GM21381 (cell line): ENCODE results near the gene MFSD6L.

ENCODE experiments used
- ATAC-seq: cut with Tn5 transposase; IDR thresholded peaks from one replicate; pipeline ENCODE4 v1.9.1; 2021; ENCODE audit warnings: mild to moderate bottlenecking, moderate library complexity; ENCODE audit not compliant: unreplicated experiment

MFSD6L gene, protein sequence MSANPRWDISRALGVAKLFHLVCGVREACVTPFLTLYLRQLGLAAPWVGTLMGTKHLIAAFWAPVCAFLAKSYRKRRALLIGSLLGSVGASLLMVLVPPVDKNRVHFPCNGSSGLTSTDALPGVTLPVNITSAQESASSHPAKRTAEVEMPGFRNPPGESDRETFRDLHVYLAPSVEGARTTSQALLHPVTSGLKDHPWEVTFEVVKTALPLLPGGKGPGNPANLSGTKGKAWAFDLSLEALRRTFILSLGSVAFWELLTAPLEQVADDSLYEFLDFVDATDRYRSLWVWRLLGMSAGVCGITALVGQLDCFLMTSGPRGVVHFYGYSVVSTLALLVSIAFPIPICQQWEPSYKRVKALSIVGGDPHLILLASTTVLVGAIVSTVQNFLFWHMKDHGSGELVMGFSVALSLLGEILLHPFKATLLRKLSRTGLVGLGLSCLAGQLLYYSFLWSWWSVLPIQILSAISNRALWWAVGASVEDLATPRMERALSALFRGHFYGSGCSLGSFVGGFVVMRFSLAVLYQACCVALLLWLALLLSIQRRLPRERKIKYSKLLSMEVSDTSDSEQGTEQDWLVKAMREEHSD

DNA sequence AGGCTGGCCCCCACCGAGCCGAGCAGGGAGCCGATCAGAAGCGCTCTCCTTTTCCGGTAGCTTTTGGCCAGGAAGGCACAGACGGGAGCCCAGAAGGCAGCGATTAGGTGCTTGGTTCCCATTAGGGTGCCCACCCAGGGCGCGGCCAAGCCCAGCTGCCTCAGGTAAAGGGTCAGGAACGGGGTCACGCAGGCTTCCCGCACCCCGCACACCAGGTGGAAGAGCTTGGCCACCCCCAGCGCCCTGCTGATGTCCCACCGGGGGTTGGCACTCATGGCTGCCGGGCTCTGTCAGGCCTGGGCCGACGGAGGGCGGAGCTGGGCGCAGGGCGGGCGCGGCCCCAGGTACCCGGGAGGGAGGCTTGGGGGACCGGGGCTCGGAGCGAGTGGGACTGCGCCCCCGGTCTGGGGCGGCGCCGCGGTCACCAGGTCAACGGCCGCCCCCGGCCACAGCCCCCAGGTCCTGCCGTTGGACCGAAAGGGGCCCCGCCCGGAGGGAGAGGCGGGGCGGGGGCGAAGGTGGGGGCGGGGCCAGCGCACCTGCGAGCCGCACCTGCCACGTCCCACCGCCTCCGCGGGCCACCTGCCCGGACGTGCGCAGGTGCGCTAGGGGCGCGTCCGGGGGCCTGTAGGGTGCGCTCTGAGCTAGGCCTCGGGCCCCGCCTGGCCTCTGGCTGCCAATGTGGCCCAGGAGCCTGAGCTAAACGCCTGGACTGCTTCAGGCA is at the start of gene MFSD6L:
Gene MFSD6L (minus strand): TSS at position 520 of the 724 bp plus-strand sequence. CDS start 245 bp downstream, at position 275.
- no peak for ATAC-seq

DNA sequence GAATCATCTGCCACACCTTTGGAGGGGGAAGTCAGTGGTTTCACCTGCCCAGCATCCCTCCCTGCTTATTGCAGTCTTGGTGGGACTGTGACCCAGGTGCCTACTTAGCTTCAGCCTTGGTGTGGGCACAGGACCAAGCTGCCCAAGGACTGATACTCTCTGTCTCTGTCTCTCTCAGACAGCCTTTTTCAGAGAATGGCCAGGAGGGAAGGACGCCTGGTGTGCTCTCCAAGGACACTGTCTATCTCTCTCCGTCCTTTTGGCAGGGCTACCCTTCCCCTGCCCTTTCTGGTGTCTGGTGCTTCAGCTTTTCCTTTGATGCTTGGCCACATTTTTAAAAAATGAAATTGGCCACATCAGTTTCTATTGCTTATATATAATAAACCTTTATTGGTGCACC is 48.7 kb upstream of the MFSD6L start:
- ATAC-seq = no peak

DNA sequence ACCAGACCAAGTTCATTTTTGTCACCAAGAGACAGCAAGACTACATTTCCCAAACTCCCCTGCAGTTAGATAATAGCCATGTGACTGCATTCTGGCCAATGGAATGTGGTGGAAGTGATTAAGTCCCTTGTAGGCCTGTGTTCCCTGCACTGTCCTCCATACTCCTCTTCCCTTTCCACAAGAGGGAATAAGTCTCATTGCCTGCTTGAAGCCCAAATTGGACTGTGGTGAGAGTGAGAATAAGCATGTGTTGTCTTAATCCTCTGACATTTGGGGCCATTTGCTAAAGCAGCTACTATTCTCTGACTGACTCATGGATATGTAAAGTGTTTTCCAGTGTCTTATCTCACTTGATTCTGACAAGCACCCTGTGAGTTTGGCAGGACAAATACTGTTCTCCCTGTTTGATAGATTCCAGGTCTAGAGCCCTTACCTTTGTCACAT is 47.6 kb upstream of the MFSD6L start:
- ATAC-seq = no peak

DNA sequence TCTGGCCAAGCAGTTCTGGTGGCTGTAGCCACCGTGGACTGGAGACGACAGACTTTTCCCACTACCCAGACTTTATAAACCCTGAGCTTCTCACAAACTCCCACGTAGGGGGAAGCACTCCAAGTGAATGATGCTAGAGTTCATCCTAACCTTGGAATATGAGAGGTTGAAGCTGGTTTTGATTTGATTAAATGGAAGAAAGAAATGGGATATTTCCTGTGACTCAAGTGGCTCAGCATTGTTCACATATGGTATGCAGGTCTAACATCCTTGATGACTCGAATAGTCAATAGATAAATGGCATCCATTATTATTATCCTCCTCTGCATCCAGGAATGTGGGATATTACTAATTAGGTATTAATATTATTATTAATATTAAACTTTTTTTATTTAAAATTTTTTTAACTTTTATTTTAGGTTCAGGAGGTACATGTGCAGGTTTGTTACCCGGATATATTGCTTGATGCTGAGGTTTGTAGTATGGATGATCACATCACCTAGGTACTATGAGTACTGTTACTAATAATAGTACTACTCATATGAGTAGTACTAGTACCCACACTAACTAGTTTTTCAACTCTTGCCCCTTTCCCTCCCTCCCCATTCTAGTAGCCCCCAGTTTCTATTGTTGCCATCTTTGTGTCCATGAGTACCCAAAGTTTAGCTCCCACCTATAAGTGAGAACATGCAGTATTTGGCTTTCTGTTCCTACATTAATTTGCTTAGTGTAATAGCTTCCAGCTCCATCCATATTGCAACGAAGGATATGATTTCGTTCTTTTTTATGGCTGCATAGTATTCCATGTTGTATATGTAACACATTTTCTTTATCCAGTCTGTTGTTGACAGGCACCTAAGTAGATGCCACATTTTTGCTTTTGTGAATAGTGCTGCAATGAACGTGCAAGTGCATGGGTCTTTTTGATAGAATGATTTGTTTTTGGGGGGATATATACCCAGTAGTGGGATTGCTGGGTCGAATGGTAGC is 45.4 kb upstream of the MFSD6L start:
- no peak for ATAC-seq

DNA sequence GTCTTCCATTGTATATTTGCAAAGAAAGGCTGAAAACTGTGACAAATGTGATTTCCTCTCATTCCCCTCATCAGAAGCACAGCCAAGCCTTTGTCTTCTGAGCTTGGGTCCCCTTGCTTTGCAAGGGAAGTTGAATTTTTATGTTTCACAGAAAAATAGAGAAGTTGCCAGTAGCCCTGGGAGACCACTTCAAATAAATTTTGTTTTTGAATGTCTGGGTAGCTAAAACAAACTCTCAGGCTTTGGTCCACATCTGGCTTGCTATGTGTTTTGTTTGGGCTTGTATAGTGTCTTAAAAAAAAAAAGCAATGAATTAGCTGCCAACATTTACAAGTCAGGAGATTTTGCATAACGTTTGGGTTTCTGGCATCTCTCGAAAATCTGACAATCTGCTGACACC is 44.2 kb upstream of the MFSD6L start:
- no peak for ATAC-seq

DNA sequence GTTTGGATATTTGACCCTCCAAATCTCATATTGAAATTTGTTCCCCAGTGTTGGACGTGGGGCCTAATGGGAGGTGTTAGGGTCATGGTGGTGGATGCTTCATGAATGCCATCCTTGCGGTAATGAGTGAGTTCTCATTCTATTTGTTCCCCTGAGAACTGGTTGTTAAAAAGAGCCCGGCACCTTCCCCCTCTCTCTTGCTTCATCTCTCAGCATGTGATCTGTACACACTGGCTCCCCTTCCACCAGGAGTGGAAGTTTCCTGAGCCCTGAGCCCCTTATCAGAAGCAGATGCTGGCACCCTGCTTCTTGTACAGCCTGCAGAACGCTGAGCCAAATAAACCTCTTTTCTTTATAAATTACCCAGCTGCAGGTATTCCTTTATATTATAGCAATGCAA is 42.7 kb upstream of the MFSD6L start:
- no peak for ATAC-seq

DNA sequence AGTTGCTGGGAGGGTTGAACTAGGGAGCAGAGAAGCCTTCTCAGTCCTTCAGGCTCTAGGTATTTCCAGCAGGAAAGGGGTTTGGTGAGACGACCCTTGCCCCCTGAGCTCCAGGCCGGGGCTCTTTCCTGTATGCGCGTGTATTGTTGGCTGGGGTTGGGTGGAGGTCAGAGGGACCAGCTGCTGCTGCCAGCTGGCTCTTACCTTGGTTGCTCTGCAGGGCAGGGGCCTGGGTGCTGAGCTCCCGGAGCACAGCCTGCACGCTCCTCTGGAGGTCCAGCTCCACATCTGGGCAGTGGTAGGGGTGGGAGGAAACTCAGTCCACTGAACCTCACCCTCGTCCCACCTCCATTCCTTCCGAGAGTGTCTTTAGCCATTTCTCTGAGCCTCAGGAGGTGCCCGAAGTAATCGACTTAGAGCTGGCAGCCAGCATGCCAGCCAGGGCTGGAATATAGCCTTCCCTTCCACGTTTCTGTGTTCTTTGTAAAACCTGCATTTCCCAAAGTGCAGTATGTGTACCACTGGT is 40.3 kb upstream of the MFSD6L start:
- no peak for ATAC-seq

DNA sequence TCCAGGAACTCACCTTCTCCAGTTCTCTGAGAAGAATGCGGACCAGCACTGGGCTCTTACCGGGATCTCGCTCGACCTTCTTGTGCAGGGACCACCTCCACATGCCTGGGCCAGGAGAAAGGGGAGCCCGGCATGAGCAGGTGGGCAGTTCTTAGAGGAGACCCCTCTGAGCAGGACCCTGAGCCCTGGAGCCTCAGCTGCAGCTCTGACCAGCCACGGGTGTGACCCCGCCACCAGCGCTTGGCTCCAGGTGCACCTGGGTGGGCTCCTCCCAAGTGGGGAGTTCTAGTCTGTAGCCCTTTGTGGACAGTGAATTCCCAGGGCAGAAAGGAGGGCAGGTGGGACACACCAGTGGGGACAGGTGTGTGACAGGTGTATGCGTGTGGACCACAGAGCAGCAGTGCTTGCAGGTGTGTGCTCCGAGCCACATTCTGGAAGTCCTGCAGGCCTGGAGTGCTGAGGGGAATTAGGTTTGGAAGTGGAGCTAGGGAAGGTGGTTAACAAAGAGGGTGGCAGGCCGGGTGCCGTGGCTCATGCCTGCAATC is 39.5 kb upstream of the MFSD6L start:
- ATAC-seq = no peak

DNA sequence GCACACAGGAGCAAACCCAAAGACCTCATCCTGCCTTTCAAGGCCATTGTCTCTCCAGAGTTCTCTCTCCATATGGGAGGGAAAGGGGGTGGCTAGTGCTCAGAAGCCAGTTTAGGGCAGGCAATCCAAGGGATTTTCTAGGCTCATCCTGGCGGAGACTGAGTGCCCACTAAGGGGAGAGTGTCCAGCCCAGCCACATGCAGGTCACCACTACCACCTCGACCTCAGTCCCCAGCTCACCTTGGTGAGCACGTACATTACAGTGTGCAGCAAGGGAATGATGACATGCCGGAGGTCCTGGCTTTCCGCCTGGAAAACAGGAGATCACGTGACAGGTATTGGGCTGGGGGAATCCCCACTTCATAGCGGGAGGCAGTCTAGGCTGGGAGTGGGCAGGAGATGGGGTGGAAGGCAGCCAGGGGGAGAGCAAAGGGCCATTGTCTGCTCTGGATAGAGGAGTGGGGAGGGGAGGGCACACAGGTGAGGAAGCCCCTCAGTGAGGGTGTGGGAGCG is 38.5 kb upstream of the MFSD6L start:
- ATAC-seq = no peak

DNA sequence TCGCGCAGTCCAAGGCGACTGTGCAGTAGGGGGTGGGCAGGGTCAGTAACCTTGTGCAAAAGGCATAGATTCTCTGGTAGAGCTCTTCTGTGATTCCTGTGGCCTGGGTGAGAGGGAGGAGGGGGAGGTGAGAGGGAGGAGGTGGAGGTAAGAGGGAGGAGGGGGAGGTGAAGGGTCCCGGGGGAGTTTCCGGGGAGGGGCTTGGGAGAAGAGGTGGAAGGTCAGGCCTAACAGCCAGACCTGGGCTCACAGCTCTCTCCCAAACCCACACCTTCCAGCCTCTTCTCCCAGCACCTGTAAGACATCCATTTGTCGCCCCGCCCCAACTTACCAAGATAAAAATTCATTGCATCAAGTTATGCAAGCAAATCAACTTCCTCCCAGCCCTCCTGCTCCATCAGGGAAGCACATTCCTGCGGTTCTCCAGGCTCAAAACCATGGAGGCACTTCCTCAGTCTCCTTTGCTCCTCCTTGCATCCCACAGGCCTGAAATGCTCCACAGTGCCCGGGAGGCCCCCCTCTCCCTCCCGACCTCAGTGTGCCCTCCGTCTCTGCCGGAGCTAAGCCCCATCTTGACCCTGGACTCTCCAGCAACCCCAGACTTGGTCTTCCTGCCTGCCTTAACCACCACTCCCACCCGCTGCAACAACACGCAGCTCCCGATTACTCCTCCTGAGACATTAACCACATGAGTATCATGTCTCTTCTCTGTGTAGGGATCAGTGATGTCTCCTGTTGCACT is 37.8 kb upstream of the MFSD6L start:
- ATAC-seq = no peak

DNA sequence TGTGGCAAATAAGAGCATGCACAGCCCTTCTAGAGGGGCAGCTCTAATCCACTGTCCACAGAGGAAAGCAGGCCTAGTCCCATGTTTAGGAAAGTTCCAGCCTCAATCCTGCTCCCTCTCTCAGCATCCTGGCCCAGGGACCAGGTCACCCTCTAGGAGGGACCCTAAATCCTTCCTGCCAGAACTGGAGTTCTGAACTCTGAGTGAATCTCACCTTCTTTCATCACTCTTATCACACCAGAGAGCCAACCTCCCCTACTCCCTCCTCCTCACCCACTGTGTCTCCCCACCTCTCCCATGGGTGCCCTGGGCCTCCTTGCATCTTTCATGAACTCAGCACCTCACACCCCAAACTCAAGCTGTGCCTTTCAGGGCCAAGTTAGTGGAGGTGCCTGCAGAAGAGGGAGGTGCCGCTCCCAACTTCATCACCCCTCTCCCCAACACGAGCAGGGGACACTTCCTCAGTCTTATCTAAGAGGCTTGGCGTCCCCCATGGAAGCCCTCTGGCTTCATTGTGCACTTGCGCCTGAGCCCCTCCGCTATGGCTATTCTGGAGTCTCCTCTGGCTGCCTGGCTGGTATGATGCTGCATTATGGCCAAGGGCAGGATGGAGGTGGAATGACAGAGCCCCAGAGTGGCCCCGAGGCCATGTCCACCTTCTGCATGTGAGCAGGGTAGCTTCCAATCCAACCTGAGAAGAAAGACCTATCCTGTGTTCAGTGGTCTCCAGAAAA is 36.6 kb upstream of the MFSD6L start:
- ATAC-seq = no peak

DNA sequence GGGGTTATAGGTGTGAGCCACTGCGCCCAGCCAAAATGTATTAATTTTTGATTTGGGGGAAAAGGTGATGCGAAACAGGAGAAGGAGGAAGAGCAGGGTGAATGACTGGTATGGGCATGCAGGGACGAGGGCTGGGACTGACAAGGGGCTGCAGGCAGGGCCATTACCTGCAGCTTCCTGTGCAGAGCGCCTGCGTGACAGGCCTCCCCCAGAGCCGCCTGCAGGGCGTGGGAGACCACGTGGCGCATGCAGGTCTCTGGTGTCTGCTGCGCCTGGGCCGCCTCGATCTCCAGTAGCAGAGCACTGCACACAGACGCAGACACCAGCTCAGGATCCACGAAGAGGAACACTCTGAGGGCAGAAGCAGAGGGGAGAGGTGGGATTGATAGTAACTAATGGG is 35.9 kb upstream of the MFSD6L start:
- ATAC-seq = no peak

DNA sequence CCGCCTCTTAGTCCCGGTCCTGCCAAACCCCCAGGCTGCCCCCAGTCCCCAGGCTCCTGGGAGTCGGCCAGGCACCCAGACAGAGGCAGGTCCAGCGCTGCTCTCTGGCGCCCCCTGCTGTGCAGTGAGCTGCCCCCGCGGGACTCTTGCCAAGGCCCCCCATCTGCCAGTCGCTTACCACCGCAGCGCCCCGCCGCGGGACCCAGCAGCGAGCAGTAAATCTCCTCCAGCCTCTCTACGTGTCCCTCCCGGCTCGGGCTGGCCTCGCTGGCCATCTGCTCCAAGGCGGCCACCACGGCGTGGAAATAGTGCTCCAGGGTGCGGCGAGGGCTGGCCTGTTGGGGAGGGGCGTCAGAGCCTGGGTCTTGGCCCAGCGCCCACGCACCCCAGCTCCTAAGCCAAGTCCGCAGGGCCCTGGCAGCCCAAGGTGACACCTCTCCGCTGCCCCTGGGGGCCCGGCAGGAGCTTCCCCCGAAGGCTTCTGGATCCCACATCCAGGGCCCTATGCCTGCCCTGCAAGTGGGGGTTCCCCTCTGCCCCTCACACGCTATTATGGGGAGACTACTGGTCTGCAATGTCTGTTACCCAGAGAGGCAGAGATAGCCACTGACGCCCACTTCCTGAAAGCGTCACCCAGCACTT is 33.7 kb upstream of the MFSD6L start:
- no peak for ATAC-seq

DNA sequence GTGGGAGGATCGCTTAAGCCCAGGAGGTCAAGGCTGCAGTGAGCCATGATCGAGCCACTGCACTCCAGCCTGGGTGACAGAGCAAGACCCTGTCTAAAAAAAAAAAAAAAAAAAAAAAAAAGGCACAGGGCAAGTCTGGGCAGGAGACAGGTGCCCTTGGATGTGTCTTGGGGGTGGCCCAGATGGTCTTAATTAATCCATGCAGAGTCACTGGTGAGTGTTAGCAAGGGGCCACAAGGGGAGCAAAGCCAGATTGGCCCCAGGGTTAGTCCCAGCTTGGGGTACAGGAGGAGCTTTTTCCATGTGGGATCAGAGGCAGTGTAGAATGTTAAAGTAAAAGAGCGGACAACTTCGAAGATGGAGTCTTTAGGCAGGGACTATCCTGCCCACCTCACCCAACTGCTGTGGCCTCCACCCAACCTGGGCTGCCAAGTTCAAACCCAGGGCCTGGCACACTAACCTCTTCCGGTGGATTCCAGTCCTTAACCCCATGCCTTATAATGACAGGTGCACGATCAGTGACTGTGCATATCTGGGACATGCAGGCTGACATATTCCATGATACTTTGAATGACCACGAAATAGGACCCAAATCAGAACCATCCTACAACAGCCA is 32.2 kb upstream of the MFSD6L start:
- no peak for ATAC-seq

DNA sequence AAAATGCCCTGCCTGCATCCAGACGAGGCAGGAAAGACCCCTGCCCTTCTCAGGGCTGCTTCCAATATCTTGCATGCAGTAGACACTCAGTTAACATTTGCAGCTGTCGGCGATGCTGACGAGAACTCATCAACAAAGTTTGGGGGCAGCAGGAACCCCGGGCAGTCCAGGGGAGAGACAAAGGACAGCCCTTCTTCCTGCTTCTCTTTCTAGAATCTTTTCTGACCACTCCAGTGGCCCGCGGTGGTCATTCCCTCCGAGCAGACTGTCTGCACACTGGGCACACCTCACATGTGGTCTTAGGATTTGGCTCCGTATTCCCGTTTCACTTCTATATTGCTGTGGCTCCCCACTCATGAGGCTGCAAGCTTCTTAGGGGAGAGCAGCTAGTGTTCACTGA is 31.0 kb upstream of the MFSD6L start:
- ATAC-seq = no peak

DNA sequence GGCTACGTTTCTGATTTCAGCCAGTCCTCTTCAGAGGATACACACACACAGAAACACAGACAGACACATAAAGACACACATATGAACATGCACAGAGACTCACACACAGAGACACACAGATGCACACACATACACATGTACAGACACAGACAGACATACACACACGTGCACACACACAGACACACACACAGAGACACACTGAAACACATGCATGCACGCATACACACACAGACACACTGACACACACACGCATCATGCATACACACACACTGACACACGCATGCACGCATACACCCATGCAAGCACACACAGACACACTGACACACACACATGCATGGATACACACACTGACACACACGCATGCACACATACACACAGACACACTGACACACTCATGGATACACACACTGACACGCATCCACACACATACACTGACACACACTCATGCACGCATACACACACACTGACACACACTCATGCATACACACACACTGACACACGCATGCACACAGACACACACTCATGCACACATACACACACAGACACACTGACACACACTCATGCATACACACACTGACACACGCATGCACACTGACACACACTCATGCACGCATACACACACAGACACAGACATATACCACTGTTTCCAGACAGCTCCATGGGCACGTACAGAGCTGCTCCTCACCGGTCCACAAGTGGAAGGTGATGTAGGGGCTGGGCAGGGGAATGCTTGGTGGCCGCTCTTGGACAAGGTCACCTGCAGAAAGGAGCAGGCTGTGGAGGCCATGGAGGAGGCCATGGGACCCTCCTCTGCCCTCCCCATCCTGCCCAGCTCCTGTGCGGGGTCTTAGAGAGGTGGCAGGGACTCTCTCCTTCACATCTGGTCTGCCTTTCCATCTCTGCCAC is 30.1 kb upstream of the MFSD6L start:
- ATAC-seq = no peak

DNA sequence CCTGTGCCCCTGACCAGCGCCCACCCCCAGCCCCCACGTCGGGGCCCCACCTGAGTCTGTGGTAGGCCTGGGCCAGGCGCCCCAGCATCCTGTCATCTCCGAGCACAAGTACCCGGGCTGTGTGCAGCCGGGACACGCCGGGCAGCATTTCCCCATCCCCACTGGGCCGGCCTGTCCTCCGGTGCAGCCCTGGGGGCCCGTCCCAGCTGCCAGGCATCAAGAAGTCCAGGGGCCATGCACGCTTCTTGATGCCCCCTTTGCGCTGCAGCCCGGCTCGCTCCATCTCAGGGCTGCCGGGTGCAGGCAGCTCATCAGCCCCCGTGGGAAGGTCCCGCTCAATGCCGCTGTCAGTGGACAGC is 29.3 kb upstream of the MFSD6L start:
- ATAC-seq = no peak
